22Rv1 (cell line): ENCODE measurements around the gene ZNF416.

Source experiments
- ZFX ChIP-seq: fragments of 450-650 bp; IDR thresholded peaks from 2 replicates; pipeline ENCODE4 v1.6.1; 2017; ENCODE audit warnings: antibody characterized with exemption, borderline replicate concordance
- TF ChIP-seq, protein P1 (sequence below): fragments of 450-650 bp; IDR thresholded peaks from 2 replicates; pipeline ENCODE4 v1.5.1; 2017; ENCODE audit warnings: mild to moderate bottlenecking

DNA sequence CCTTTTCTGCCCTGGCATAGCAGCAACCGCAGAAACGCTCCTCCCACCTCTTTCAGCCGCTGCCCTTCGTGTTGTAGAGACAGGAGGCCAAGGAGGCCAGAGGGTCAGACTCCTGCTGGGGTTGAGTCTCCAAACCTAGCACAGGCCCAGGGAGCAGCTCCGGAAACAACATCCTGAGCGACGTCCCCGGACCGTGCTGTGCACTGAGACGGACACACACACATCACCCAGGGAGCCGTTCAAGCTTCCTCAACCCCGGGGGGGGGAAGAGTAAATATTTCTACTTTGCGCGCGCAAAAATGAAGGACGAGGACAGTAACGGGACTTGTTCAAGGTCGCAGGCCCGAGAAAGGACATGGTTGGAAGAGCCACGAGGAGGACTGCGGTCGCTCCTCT lies 19.7 kb downstream of the ZNF416 start:
- TF ChIP-seq, protein P1, sequence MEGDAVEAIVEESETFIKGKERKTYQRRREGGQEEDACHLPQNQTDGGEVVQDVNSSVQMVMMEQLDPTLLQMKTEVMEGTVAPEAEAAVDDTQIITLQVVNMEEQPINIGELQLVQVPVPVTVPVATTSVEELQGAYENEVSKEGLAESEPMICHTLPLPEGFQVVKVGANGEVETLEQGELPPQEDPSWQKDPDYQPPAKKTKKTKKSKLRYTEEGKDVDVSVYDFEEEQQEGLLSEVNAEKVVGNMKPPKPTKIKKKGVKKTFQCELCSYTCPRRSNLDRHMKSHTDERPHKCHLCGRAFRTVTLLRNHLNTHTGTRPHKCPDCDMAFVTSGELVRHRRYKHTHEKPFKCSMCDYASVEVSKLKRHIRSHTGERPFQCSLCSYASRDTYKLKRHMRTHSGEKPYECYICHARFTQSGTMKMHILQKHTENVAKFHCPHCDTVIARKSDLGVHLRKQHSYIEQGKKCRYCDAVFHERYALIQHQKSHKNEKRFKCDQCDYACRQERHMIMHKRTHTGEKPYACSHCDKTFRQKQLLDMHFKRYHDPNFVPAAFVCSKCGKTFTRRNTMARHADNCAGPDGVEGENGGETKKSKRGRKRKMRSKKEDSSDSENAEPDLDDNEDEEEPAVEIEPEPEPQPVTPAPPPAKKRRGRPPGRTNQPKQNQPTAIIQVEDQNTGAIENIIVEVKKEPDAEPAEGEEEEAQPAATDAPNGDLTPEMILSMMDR, result no peak
- no peak for TF ChIP-seq ZFX
